ENCODE data around the gene USP47. TPM values are rescaled to one million over a fixed set of nuclear protein-coding genes. Genes with fewer than 3 reads are reported as not detected.

Gene USP47
- total and polyA plus RNA-seq, 2 of the 8 experiments (the other 6 are each of a cell fraction or from before 2014, with no cell fraction given): 4.2 to 21.3 TPM

- Histone ChIP-seq H3K18ac (ENCODE audit: extremely low read depth, low read length) (no peak overlapping the region), H2AK5ac (ENCODE audit: low read depth, low read length) (no peak overlapping the region), H4K91ac (replicated peaks; ENCODE audit: insufficient read length, low read length) (no peak overlapping the region), H3K56ac (replicated peaks; ENCODE audit: insufficient read length, low read depth, low read length) (no peak overlapping the region), H2AFZ (ENCODE audit: low read length) (no peak overlapping the region), H3K9me3 (ENCODE audit: insufficient read depth in 2 of 2, low read depth in 1 of 2, low read length in 1 of 2) (no peaks in the 10 kb centered on the region), H3K4me1 (replicated peaks in 1 of 4; ENCODE audit: control insufficient read depth in 3 of 4, insufficient read depth in 4 of 4, low read length in 3 of 4) (no peaks in the 10 kb centered on the region), H3K23me2 (ENCODE audit: low read depth, low read length) (no peaks in the 10 kb centered on the region), H2BK20ac (ENCODE audit: low read length) (no peak overlapping the region), H4K20me1 (replicated peaks in 1 of 2; ENCODE audit: control insufficient read depth in 1 of 2, insufficient read depth in 2 of 2, low read length in 2 of 2) (no peaks in the 10 kb centered on the region), H3K4ac (replicated peaks; ENCODE audit: insufficient read length, low read depth, low read length) (no peak overlapping the region), H3K27ac (ENCODE audit: low read depth, low read length) (no peak overlapping the region), H3K14ac (ENCODE audit: insufficient read length) (no peak overlapping the region), H2BK5ac (ENCODE audit: low read depth, low read length) (no peak overlapping the region), H4K8ac (ENCODE audit: extremely low read depth, insufficient read depth, low read length) (no peak overlapping the region), H3K36me3 (ENCODE audit: control insufficient read depth in 2 of 4, insufficient read depth in 4 of 4, low read length in 3 of 4) (peaks cover 0 to 14% (median 0%) of the 10 kb centered on the region in 4 experiments; a peak in 2 of 8 replicates), H2BK12ac (ENCODE audit: low read depth, low read length) (no peak overlapping the region), H3K23ac (ENCODE audit: insufficient read length) (no peak overlapping the region), H2BK15ac (ENCODE audit: low read length) (no peak overlapping the region), H3K79me2 (ENCODE audit: control insufficient read depth in 1 of 2, insufficient read depth in 2 of 2, low read length in 2 of 2) (no peaks in the 10 kb centered on the region), H3K4me2 (ENCODE audit: insufficient read depth in 1 of 2, low read depth in 2 of 2, low read length in 2 of 2) (no peak overlapping the region), H3K79me1 (ENCODE audit: low read depth, low read length) (no peaks in the 10 kb centered on the region), H2BK120ac (replicated peaks; ENCODE audit: low read depth, low read length) (no peak overlapping the region), H3K9ac (replicated peaks in 1 of 4; ENCODE audit: extremely low read depth in 1 of 4, low read depth in 3 of 4, low read length in 3 of 4) (no peak overlapping the region), H3K4me3 (ENCODE audit: extremely low read depth in 1 of 4, insufficient read depth in 2 of 4, low read depth in 3 of 4, low read length in 4 of 4) (no peak overlapping the region), H4K5ac (ENCODE audit: insufficient read length, low read depth, low read length) (no peak overlapping the region), H3K27me3 (replicated peaks in 1 of 4; ENCODE audit: control insufficient read depth in 3 of 4, extremely low read depth in 1 of 4, insufficient read depth in 3 of 4, low read length in 3 of 4) (no peaks in the 10 kb centered on the region)
- CTCF ChIA-PET (ENCODE audit: partially characterized antibody): interaction anchor here (0.9 to 1.5 kb wide), 5 partner anchors 11 to 82 kb away, joined by 3 to 5 read pairs (median 3); no protein-coding TSS in a partner anchor
- DNase-seq (ENCODE audit: low read depth in 1 of 2, low spot score in 2 of 2): no peak
- no peak for FAIRE-seq
- 95% methylated on average over 2 of the region's 3 CpGs; no CpG with 5 or more reads in 1 of the 2 experiments for whole genome bisulfite sequencing, 2 experiments (ENCODE audit: extremely low coverage in 1 of 2, insufficient coverage in 1 of 2, insufficient read length in 1 of 2, insufficient replicate concordance in 2 of 2, low coverage in 1 of 2, low lambda C conversion rate in 2 of 2, missing lambda C conversion rate in 1 of 2)
- POLR2A ChIA-PET (ENCODE audit: partially characterized antibody): no interaction called here
- no peak for TF ChIP-seq MAFK (IDR thresholded peaks at IDR 0.05; ENCODE audit: low read depth, low read length)
- TF ChIP-seq TAF1 (IDR thresholded peaks at IDR 0.05; ENCODE audit: low read depth, low read length): no peak
- no peak for TF ChIP-seq BRCA1 (IDR thresholded peaks at IDR 0.05; ENCODE audit: low read depth, low read length)
- TF ChIP-seq EZH2 (IDR thresholded peaks at IDR 0.05; ENCODE audit: low read depth, low read length, severe bottlenecking): no peak
- TF ChIP-seq POLR2A (IDR thresholded peaks at IDR 0.05; ENCODE audit: control extremely low read depth in 1 of 2, low read depth in 2 of 2, low read length in 2 of 2): no peak
- TF ChIP-seq, protein P1, sequence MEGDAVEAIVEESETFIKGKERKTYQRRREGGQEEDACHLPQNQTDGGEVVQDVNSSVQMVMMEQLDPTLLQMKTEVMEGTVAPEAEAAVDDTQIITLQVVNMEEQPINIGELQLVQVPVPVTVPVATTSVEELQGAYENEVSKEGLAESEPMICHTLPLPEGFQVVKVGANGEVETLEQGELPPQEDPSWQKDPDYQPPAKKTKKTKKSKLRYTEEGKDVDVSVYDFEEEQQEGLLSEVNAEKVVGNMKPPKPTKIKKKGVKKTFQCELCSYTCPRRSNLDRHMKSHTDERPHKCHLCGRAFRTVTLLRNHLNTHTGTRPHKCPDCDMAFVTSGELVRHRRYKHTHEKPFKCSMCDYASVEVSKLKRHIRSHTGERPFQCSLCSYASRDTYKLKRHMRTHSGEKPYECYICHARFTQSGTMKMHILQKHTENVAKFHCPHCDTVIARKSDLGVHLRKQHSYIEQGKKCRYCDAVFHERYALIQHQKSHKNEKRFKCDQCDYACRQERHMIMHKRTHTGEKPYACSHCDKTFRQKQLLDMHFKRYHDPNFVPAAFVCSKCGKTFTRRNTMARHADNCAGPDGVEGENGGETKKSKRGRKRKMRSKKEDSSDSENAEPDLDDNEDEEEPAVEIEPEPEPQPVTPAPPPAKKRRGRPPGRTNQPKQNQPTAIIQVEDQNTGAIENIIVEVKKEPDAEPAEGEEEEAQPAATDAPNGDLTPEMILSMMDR (IDR thresholded peaks at IDR 0.05; ENCODE audit: control extremely low read depth in 1 of 3, insufficient read depth in 1 of 3, low read depth in 1 of 3, low read length in 3 of 3): no peak
- no peak for TF ChIP-seq TCF12 (IDR thresholded peaks at IDR 0.05; ENCODE audit: low read depth, low read length)
- no peak for TF ChIP-seq NRF1 (IDR thresholded peaks at IDR 0.05; ENCODE audit: low read depth, low read length)
- no peak for TF ChIP-seq ATF3 (IDR thresholded peaks at IDR 0.05; ENCODE audit: insufficient read depth, low read depth, low read length)
- TF ChIP-seq NANOG (IDR thresholded peaks at IDR 0.05; ENCODE audit: insufficient read depth, low read depth, low read length, poor library complexity, severe bottlenecking): no peak
- TF ChIP-seq KDM4A (IDR thresholded peaks at IDR 0.05; ENCODE audit: low read depth, low read length, severe bottlenecking): no peak
Observed at GRCh38 chr11:11901929-11902328, 60.2 kb downstream of the USP47 start.
